HG02623 (cell line): Measurements from ENCODE around the gene MAML2.

ENCODE experiments used
- ATAC-seq: cut with Tn5 transposase; IDR thresholded peaks from one replicate; pipeline ENCODE4 v1.9.1; 2021; ENCODE audit warnings: moderate library complexity; ENCODE audit not compliant: unreplicated experiment

Gene MAML2

DNA sequence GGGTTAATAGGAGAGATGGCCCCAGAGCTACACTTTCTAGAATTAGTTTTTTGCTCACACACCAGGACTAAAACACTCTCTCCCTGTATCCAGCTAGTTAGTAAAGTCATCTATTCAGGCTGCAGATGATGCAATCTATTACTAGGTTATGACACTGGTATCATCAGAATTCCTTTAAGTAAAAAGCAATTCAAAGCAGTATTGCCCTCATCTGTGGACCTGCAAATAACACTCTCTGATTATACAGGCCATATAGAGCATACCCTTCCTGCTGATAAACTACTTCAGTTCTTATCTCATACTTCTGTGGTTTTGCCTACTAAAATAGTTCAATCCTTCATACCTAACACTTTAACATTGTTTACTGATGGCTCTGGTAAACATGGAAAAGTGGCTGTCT lies 405.6 kb downstream of the MAML2 start:
- no peak for ATAC-seq

DNA sequence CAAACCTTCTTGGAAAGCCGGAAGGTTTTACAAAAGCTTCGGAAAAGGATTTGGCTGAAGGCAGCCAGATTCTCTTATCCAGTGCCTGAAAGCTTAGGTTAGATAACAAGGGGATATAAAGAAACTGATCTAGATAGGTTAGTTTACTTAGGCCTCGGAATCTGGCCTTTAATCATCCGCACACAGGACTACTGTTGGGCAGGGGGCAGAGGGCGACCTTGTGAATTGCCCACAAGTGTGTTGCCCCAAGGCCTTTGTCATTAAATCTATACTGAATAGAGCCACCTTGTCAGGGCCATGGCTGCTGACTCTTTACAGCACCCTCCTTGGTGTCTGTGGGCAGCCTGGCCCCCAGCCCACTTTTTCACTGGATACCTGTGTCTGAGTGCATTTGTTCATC lies 409.4 kb downstream of the MAML2 start:
- ATAC-seq, result no peak

DNA sequence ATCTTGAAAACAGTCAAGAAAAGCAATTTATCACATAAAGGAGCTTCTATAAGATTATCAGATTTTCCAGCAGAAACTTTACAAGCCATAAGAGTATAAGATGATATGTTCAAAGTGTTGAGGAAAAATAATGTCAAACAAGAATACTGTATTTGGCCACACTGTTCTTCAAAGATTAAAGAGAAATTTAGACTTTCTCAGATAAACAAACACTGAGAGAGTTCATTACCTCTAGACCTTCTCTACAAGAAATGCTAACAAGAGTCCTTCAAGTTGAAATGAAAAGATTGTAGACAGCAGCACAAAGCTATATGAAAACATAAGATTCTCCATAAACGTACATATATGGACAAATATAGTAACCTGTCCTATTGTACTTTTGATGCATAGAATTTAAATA lies 411.1 kb downstream of the MAML2 start:
- ATAC-seq, result no peak

DNA sequence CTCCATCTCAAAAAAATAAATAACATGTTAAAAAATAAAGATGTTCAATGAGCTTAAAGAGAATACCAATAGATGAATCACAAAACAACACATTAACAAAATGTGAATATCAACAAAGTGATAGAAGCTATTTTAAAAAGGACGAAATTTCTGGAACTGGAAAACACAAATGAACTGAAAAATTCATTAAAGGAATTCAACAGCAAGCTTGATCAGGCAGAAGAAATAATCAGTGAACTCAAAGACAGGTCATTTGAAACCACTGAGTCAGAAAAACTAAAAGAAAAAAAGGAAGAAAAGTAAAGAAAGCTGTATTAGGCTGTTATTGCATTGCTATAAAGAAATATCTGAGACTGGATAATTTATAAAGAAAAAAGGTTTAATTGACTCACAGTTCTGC lies 412.0 kb downstream of the MAML2 start:
- ATAC-seq, result no peak

DNA sequence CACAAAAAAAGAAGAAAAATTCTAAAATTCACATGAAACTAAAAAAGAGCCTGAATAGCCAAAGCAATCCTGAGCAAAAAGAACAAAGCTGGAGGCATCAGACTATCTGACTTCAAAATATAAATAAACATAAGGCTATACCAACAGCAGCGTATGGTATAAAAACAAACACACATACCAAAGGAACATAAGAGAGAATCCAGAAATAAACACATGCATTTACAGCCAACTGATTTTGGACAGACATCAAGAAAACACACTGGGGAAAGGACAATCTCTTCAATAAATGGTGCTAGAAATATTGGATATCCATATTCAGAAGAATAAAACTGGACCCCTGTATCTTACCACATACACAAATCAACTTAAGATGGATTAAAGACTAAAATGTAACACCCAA lies 416.3 kb downstream of the MAML2 start:
- no peak for ATAC-seq
